ENCODE results near the gene ARHGEF25.

DNA sequence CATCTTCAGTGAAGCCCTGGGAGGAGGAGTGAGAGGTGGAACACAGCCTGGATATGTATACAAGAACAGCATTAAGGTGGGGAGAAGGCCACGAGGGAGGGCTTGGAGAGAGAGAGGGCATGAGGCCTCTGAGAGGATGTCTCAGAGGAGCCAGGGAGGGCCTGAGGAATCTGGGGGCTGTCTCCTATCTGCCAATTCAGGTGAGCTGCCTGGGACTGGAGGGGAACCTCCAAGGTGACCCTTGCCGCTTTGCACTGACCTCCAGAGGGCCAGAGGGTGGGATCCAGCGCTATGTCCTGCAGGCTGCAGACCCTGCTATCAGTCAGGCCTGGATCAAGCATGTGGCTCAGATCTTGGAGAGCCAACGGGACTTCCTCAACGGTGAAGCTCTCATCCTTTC, 4.4 kb downstream of the ARHGEF25 start:
- no peak for TF ChIP-seq EP300 (IDR thresholded peaks at IDR 0.05)
- TF ChIP-seq, protein P1, sequence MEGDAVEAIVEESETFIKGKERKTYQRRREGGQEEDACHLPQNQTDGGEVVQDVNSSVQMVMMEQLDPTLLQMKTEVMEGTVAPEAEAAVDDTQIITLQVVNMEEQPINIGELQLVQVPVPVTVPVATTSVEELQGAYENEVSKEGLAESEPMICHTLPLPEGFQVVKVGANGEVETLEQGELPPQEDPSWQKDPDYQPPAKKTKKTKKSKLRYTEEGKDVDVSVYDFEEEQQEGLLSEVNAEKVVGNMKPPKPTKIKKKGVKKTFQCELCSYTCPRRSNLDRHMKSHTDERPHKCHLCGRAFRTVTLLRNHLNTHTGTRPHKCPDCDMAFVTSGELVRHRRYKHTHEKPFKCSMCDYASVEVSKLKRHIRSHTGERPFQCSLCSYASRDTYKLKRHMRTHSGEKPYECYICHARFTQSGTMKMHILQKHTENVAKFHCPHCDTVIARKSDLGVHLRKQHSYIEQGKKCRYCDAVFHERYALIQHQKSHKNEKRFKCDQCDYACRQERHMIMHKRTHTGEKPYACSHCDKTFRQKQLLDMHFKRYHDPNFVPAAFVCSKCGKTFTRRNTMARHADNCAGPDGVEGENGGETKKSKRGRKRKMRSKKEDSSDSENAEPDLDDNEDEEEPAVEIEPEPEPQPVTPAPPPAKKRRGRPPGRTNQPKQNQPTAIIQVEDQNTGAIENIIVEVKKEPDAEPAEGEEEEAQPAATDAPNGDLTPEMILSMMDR (IDR thresholded peaks at IDR 0.05) = no peak
